ENCODE results near the gene SEL1L3. TPM values are rescaled to one million over a fixed set of nuclear protein-coding genes. Genes with fewer than 3 reads are reported as not detected.

The SEL1L3 gene
- total RNA-seq, 2 experiments from 2014 or later, result 62.3 to 65.5 TPM

DNA sequence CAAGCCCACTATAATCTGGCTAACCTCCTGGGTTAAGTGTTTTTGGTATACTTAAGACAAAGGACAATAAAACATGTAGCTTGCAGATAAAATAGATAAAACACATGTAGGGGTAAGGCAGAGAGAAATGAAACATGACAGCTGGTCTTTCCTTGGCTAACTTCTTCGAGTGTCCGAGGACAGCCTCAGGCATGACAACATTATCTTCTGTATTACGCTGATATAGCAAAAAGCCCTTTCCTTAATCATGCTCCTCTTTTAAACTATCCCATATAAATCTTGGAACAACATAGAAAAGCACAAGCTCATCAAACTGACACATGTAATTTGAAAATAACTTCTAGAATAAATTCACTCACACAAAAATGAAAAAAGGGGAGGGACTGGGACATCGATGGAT lies 91.1 kb downstream of the SEL1L3 start:
- Mint-ChIP-seq H3K27ac (no peak overlapping the region), H3K27me3 (ENCODE audit: low read depth) (no peaks in the 10 kb centered on the region), H3K4me3 (no peak overlapping the region), H3K36me3 (ENCODE audit: low read depth) (peaks cover 39% of the 10 kb centered on the region), H3K9me3 (ENCODE audit: insufficient read depth) (no peaks in the 10 kb centered on the region), H3K4me1 (ENCODE audit: low read depth) (no peaks in the 10 kb centered on the region)
- DNase-seq (no peak), ATAC-seq (no peak)
- POLR2A ChIA-PET, result no interaction called here
- CTCF ChIA-PET, result interaction anchor here (1.2 kb wide), 1 partner anchor 36 kb away, joined by 3 read pairs; no protein-coding TSS in a partner anchor

DNA sequence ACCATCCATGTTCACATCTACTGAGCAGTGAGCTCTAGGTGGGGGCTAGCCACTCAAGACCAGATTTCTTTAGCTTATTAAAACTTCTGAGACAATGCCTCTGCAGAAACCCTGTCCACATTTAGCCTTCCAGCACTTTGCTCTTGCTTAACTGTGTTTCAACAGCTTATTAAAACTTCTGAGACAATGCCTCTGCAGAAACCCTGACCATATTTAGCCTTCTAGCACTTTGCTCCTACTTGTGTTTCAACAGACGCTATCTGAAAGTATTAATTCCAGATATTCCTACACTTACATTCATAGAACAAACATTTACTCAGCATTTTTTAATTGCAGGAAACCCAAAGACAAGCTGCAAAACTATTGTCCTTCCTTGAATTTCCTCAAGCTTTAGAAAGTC lies 91.9 kb downstream of the SEL1L3 start:
- no peak overlapping the region for H3K27ac Mint-ChIP-seq

DNA sequence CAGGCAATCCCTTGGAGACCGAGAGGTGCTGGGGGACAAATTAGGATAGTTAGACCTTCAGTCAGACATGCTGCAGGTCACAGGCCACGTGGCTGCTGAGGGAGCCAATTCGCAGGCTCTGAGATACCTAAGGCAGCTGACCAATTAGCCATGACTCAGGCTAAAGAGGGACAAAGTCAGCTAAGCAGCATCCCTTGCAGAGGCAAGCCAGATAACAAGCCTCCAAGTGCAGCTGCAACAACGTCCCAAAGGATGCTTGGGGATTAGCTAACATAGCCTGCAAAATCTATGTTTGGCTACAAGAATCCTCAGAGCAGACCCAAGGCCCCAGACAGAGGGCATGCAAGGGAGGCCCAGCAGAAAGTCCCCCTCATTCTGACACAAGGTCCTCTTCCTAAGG lies 93.5 kb downstream of the SEL1L3 start:
- no peak overlapping the region for H3K27ac Mint-ChIP-seq
- DNase-seq (no peak), ATAC-seq (no peak)
- H3K9me3 Mint-ChIP-seq (ENCODE audit: insufficient read depth), result no peaks in the 10 kb centered on the region
- no peak overlapping the region for H3K4me3 Mint-ChIP-seq
- no peaks in the 10 kb centered on the region for H3K4me1 Mint-ChIP-seq (ENCODE audit: low read depth)
- H3K27me3 Mint-ChIP-seq (ENCODE audit: low read depth), result no peaks in the 10 kb centered on the region
- H3K36me3 Mint-ChIP-seq (ENCODE audit: low read depth), result peaks cover 36% of the 10 kb centered on the region
- CTCF ChIA-PET, result interaction anchor here (1.6 to 2.1 kb wide), 2 partner anchors 79 to 330 kb away, joined by 3 to 8 read pairs; no protein-coding TSS in a partner anchor
- POLR2A ChIA-PET, result no interaction called here

More for the DNA sequence above, 91.9 kb downstream of the SEL1L3 start:
- no peaks in the 10 kb centered on the region for H3K4me1 Mint-ChIP-seq (ENCODE audit: low read depth)
- POLR2A ChIA-PET, result no interaction called here
- no peaks in the 10 kb centered on the region for H3K9me3 Mint-ChIP-seq (ENCODE audit: insufficient read depth)
- no peak overlapping the region for H3K4me3 Mint-ChIP-seq
- CTCF ChIA-PET, result interaction anchor here (1.2 kb wide), 1 partner anchor 35 kb away, joined by 3 read pairs; no protein-coding TSS in a partner anchor
- no peaks in the 10 kb centered on the region for H3K27me3 Mint-ChIP-seq (ENCODE audit: low read depth)
- ATAC-seq, result no peak
- no peak for DNase-seq
- H3K36me3 Mint-ChIP-seq (ENCODE audit: low read depth), result peaks cover 41% of the 10 kb centered on the region

DNA sequence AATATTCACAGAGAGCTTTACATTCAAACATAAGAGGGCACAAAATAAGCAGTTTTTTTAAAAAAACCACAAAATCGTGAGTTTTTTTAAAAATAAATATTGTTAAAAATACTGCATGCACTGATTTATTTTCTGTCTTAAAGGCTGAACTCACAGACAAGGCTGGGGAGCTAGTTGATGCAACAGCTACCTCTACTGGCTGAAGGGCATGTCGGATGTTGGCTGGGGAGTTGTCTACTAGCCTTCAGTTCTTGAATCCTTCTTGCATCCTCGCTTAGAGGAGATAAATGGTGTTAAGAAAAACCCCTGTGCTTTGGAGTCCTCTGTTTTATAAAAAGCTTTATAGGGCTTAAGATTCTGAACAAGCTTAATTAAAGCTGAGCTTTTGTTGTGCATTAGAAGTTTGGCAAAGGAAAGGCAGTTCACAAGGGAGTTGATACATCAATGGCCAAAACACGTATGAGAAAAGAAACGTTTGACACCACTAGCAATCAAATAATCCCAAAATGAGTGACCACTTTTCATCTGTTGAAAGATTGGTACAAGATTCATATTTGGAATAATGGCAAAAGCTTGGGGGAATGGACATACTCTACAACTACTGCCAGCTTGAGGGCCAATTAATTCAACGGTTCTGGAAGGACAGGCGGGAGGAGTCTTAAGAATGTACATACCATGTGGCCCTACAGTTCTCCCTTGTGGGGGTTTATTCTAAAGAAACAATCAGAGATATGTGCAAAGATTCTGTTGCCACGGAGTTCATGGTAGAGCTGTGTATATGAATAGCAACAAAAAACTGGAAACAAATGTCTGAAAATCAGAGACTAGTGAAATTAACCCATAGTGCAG lies 94.7 kb downstream of the SEL1L3 start:
- ChIA-PET CTCF (interaction anchor here (1.0 to 2.1 kb wide), 10 partner anchors 10 to 353 kb away, joined by 3 to 8 read pairs (median 4); no protein-coding TSS in a partner anchor), POLR2A (interaction anchor here (0.6 kb wide), 1 partner anchor 12 kb away, joined by 3 read pairs; no protein-coding TSS in a partner anchor)
- Mint-ChIP-seq H3K4me1 (ENCODE audit: low read depth) (no peaks in the 10 kb centered on the region), H3K4me3 (no peak overlapping the region), H3K27me3 (ENCODE audit: low read depth) (no peaks in the 10 kb centered on the region), H3K36me3 (ENCODE audit: low read depth) (peaks cover 33% of the 10 kb centered on the region), H3K27ac (no peak overlapping the region), H3K9me3 (ENCODE audit: insufficient read depth) (no peaks in the 10 kb centered on the region)
- ATAC-seq, result no peak
- DNase-seq, result peak; percentile 47

DNA sequence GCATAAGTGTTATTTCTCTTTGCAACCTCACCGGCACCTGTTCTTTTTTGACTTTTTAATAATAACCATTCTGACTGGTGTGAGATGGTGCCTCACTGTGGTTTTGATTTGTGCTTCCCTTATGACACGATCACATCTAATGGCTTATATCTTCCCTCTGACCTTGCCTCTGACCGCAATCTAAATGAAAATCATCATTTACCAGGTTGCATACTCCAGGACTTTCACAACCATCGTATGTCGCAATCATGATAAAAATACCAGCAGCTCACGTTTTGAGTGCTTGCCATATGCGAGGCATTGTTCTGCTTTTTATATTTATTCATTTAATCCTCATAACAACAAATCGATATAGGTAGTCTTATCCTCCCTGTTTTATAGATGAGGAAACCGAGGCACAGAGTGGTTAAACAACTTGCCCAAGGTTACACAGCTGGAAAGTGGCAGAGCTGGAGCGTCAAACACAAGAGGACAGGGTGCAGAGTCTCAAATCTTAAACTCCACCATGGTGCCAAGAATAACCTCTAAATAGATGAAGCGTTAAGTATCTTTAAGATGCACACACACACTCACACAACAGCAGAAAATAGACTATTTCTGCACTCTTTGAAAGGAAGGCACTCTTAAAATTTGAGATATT lies 102.2 kb downstream of the SEL1L3 start:
- H3K4me3 Mint-ChIP-seq, result no peak overlapping the region
- no peak for ATAC-seq
- H3K27me3 Mint-ChIP-seq (ENCODE audit: low read depth), result no peaks in the 10 kb centered on the region
- no peak overlapping the region for H3K27ac Mint-ChIP-seq
- H3K4me1 Mint-ChIP-seq (ENCODE audit: low read depth), result no peaks in the 10 kb centered on the region
- no peak for DNase-seq
- H3K9me3 Mint-ChIP-seq (ENCODE audit: insufficient read depth), result no peaks in the 10 kb centered on the region
- ChIA-PET POLR2A (no interaction called here), CTCF (no interaction called here)
- H3K36me3 Mint-ChIP-seq (ENCODE audit: low read depth), result peaks cover 51% of the 10 kb centered on the region

DNA sequence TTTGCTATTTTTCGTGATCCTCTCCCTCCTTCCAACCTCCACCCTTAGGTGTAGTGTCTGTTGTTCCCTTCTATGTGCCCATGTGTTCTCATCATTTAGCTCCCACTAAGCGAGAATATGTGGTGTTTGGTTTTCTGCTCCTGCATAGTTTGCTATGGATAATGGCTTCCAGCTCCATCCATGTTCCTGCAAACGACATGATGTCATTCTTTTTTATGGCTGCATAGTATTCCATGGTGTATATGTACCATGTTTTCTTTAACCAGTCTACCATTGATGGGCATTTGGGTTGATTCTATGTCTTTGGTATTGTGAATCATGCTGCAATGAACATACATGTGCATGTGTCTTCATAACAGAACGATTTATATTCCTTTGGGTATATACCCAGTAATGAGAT lies 102.7 kb downstream of the SEL1L3 start:
- peaks cover 52% of the 10 kb centered on the region for H3K36me3 Mint-ChIP-seq (ENCODE audit: low read depth)
- H3K27me3 Mint-ChIP-seq (ENCODE audit: low read depth), result no peaks in the 10 kb centered on the region

DNA sequence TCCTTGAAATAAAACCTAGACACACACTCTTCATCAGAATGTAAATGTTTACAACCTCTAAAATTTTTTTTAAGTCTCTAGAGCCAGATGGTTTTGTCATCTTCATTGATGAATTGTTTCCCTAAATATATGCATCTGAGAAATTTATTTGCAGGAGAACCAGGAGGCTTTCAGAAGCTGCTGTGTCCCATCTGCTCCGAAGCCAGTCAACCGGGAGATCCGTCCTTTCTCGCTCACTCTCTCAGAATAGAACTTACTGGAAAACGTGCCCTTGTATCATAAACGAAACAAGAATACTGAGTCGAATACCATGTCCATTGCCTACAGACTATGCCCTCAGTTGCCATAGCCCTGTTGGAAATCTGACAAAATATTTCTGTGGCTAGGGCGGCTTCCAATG lies 103.7 kb downstream of the SEL1L3 start:
- no peak overlapping the region for H3K4me3 Mint-ChIP-seq
- ChIA-PET POLR2A (no interaction called here), CTCF (no interaction called here)
- H3K4me1 Mint-ChIP-seq (ENCODE audit: low read depth), result no peaks in the 10 kb centered on the region
- DNase-seq (no peak), ATAC-seq (no peak)
- H3K27me3 Mint-ChIP-seq (ENCODE audit: low read depth), result no peaks in the 10 kb centered on the region
- peaks cover 52% of the 10 kb centered on the region for H3K36me3 Mint-ChIP-seq (ENCODE audit: low read depth)
- H3K9me3 Mint-ChIP-seq (ENCODE audit: insufficient read depth), result no peaks in the 10 kb centered on the region
- H3K27ac Mint-ChIP-seq, result no peak overlapping the region

More for the DNA sequence above, 102.7 kb downstream of the SEL1L3 start:
- H3K4me3 Mint-ChIP-seq, result no peak overlapping the region
- no peaks in the 10 kb centered on the region for H3K4me1 Mint-ChIP-seq (ENCODE audit: low read depth)
- ChIA-PET POLR2A (no interaction called here), CTCF (no interaction called here)
- no peak for ATAC-seq
- no peaks in the 10 kb centered on the region for H3K9me3 Mint-ChIP-seq (ENCODE audit: insufficient read depth)
- DNase-seq, result no peak
- no peak overlapping the region for H3K27ac Mint-ChIP-seq

DNA sequence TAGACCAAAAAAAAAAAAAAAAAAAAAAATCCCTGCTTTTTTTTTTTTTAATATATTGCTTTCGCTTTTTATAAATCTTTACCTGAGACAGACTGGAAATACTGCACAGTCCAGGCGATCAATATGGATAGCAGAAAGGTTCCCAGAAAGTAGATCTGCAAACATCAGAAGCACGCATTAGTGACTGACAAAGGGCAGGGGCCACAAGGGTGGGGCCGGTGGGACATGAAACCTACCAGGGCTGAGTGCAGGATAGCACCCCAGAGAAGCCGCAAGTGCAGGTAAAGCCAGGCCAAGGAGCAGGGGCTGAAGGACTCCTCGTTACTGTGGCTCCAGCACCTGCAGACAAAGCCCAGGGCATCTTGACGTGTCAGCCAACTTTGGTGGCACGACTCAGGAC lies 105.3 kb downstream of the SEL1L3 start:
- no peaks in the 10 kb centered on the region for H3K9me3 Mint-ChIP-seq (ENCODE audit: insufficient read depth)
- H3K27me3 Mint-ChIP-seq (ENCODE audit: low read depth), result no peaks in the 10 kb centered on the region
- H3K36me3 Mint-ChIP-seq (ENCODE audit: low read depth), result peaks cover 46% of the 10 kb centered on the region
- DNase-seq, result no peak
- POLR2A ChIA-PET, result no interaction called here
- CTCF ChIA-PET, result no interaction called here
- no peaks in the 10 kb centered on the region for H3K4me1 Mint-ChIP-seq (ENCODE audit: low read depth)
- no peak overlapping the region for H3K4me3 Mint-ChIP-seq
- no peak for ATAC-seq
- no peak overlapping the region for H3K27ac Mint-ChIP-seq

DNA sequence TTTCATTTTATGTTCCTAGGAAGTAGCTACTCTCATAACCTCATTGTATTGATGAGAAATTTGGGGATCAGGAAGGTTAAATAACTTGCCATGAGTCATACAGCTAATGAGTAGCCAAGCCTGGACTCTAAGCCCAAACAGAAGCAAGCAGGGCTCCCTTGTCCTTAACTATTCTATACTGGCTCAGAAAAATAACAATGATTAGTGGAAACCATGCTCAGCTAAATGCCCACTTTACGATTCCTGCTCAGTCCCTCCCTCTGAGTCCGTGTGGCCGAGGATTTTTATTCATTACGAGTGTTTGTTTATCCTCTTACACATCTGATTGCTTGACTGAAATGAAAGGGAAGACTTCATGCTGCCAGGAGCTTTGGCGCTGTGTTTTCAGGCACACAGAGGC lies 106.3 kb downstream of the SEL1L3 start:
- H3K9me3 Mint-ChIP-seq (ENCODE audit: insufficient read depth), result no peaks in the 10 kb centered on the region
- no peak overlapping the region for H3K4me3 Mint-ChIP-seq
- DNase-seq (no peak), ATAC-seq (no peak)
- H3K36me3 Mint-ChIP-seq (ENCODE audit: low read depth), result peaks cover 40% of the 10 kb centered on the region
- ChIA-PET CTCF (interaction anchor here (1.5 kb wide), 1 partner anchor 11 kb away, joined by 4 read pairs; no protein-coding TSS in a partner anchor), POLR2A (no interaction called here)
- no peaks in the 10 kb centered on the region for H3K4me1 Mint-ChIP-seq (ENCODE audit: low read depth)
- no peak overlapping the region for H3K27ac Mint-ChIP-seq
- H3K27me3 Mint-ChIP-seq (ENCODE audit: low read depth), result no peaks in the 10 kb centered on the region

DNA sequence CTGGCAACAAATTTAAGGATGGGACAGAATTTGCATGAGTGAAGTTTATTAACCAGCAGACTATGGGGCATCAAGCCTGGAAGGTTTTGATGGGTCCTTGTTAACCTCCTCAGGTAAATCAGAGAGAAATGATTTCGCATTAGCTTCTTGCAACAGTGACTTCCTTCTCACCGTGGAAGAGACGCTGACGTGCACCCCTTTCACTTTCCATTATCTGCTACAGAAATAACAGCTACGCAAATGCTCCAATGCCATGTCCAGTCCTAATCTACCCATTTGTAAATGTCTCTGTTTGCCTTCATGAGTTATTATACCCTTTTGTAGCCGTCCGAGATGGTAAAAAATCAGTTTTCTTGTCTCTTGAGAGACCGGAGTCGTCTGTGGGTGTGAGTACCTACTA lies 106.9 kb downstream of the SEL1L3 start:
- ATAC-seq (no peak), DNase-seq (no peak)
- ChIA-PET POLR2A (interaction anchor here (0.5 kb wide), 1 partner anchor 12 kb away, joined by 3 read pairs; no protein-coding TSS in a partner anchor), CTCF (interaction anchor here (1.5 kb wide), 1 partner anchor 12 kb away, joined by 4 read pairs; no protein-coding TSS in a partner anchor)
- Mint-ChIP-seq H3K9me3 (ENCODE audit: insufficient read depth) (no peaks in the 10 kb centered on the region), H3K27me3 (ENCODE audit: low read depth) (no peaks in the 10 kb centered on the region), H3K27ac (no peak overlapping the region), H3K36me3 (ENCODE audit: low read depth) (peaks cover 36% of the 10 kb centered on the region), H3K4me3 (no peak overlapping the region), H3K4me1 (ENCODE audit: low read depth) (no peaks in the 10 kb centered on the region)

DNA sequence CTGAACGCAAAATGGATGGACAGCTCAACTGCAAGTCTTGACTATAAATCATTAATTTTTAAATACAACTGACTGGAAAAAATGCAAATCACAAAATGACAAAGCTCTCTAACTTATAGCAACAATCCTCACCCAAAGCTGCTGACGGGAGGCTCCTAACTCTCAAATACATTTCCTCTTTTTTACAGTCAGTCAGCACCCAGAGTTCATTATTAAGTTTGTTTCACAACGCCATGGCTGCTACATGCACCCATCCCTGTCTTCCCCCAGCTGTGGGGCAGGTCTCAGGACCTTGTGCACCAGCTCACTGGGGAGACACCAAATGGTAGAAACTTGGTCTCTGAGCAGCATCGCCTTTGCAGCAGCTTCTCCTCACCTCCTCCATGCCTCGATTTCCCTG lies 109.5 kb downstream of the SEL1L3 start:
- POLR2A ChIA-PET, result no interaction called here
- DNase-seq, result no peak
- no peak overlapping the region for H3K27ac Mint-ChIP-seq
- ATAC-seq, result no peak
- no peak overlapping the region for H3K4me3 Mint-ChIP-seq
- no peaks in the 10 kb centered on the region for H3K9me3 Mint-ChIP-seq (ENCODE audit: insufficient read depth)
- H3K27me3 Mint-ChIP-seq (ENCODE audit: low read depth), result no peaks in the 10 kb centered on the region
- H3K4me1 Mint-ChIP-seq (ENCODE audit: low read depth), result no peaks in the 10 kb centered on the region
- CTCF ChIA-PET, result no interaction called here
- H3K36me3 Mint-ChIP-seq (ENCODE audit: low read depth), result peaks cover 22% of the 10 kb centered on the region

DNA sequence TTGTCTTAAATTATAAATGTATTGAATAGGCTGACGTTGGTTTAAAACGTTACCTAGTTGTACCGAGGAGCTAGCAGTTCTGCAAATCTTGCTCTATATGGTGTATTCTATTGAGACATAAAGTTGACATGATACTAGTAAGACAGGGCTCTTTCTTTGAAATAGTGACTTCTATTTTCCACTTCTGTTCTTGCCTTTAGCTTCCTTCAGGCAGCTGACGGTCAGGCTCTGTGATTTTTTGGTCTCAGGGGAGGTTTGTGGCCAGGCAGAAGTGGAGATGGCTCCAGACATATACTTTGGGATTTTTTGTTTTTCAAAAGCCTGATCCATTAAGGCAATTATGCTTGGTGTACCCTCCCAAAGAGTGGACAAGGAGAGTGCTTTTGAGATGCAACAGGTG lies 111.9 kb downstream of the SEL1L3 start:
- DNase-seq (no peak), ATAC-seq (no peak)
- Mint-ChIP-seq H3K27me3 (ENCODE audit: low read depth) (no peaks in the 10 kb centered on the region), H3K27ac (no peak overlapping the region), H3K36me3 (ENCODE audit: low read depth) (peaks cover 25% of the 10 kb centered on the region), H3K4me3 (no peak overlapping the region), H3K9me3 (ENCODE audit: insufficient read depth) (no peaks in the 10 kb centered on the region), H3K4me1 (ENCODE audit: low read depth) (no peaks in the 10 kb centered on the region)
- ChIA-PET CTCF (interaction anchor here (0.6 to 2.0 kb wide), 2 partner anchors 11 to 17 kb away, joined by 3 to 7 read pairs; no protein-coding TSS in a partner anchor), POLR2A (no interaction called here)
